ENCODE results near the gene SENP5. TPM values are rescaled to one million over a fixed set of nuclear protein-coding genes. Genes with fewer than 3 reads are reported as not detected.

The SENP5 gene
- total RNA-seq, 1 experiment from 2014 or later, result 18.8 TPM

DNA sequence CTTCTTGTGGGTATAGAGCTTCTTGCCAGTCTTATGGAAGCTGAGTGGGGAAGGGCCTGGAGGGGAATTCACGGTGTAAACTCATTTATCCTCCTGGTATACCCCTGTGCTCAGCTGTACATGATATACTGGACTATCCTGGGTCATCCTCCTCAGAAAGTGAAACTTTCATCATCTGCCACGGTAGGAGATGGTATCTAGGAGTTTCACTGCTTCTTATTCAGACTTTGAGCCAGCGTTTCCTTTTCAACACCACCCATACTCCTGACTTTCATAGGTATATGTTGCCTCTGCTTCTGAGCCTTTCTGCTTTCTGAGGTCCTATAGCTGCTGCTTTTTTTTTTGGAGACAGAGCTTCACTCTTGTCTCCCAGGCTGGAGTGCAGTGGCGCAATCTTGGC, 15.6 kb downstream of the SENP5 start:
- no peak for DNase-seq (ENCODE audit: low spot score)

DNA sequence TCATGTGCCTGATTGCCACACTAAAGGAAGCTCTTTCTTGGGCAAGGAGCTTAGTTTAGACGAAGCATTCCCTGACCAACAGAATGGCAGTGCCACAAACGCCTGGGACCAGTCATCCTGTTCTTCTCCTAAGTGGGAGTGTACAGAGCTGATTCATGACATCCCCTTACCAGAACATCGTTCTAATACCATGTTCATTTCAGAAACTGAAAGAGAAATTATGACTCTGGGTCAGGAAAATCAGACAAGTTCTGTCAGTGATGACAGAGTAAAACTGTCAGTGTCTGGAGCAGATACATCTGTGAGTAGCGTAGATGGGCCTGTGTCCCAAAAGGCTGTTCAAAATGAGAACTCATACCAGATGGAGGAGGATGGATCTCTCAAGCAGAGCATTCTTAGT, 18.4 kb downstream of the SENP5 start:
- no peak for DNase-seq (ENCODE audit: low spot score)

DNA sequence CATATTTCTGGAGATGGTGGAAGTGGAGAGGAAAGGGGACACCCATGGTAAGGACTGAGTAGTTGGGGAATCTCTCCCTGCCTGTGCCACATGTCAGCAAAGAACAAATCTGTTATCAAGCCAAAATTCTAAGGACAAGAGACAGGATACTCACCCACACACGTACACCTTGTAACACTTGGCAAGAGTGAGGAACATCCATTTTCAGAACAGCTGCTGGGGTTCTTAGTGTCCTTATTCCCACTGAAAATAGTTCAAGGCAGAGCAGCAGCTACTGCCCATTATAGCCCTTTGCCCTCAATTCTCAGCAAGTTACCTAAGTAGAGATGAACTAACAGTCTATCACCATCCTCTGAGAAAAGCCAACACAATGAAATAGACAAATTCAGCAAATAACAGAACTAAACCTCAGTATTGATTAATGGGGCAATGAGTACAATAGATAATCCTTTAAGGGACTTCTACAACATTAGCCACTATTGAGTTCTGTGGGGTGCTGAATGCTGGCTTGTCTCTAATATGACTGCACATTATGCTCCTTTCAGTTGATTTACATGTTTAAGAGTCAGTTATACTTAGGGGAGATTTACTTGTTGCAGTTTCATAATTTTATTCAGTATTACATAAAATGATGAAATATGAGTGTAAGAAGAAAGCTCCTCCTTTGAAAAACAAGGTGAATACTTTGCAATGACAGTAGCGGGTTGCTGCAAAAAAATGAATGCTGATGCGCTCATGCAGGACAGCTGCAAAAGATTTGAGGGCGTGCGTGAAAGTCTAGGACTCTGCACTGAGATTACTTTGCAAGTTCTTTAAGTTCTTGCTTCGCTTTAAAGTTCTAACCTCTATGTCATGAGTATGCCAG, 22.4 kb downstream of the SENP5 start:
- DNase-seq (ENCODE audit: low spot score), result no peak

DNA sequence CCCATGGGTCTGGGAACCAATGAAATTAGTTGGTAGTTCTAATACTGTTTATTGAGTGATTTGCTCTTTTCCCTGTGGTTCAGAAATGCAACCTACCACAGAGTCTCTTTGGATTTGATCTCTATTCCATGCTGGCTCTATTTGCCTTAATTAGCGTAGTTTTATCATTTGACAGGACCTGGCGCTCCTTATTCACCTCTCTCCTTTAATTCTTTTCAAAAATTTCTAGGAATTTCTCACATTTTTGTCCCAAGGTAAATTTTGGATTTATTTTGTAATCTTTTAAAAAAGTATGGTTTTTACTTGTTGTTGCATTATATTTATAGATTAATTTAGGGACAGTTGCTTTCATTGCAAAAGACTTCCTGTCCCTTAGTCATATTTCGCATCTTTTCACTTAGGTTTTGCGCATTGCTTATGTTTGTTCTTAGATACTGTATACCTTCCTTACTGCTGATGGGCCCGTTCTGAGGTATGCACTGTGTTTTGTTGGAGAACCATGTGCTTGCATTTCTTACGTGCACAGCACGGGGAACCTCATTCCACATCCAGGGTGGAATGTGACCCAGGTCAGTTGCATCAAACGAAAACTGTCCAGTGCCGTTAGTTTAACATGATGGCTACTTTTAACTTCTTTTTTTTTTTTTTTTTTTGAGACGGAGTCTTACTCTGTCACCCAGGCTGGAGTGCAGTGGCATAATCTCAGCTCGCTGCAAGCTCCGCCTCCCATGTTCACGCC, 27.0 kb downstream of the SENP5 start:
- no peak for DNase-seq (ENCODE audit: low spot score)

DNA sequence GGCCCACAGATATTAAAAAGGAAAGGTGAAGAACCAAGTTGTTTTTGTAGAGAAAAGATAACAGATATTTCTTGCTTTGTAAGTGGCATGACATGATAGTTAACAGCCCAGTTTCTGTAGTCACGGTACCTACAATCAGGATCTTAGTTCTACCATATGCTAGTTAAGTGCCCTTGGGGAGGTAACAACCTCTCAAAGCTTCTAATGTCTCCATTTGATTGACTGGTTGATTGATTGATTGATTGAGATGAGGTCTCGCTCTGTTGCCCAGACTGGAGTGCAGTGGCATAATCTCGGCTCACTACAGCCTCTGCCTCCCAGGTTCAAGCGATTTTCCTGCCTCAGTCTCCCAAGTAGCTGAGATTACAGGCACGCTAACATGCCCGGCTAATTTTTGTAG, 28.5 kb downstream of the SENP5 start:
- DNase-seq (ENCODE audit: low spot score), result no peak

DNA sequence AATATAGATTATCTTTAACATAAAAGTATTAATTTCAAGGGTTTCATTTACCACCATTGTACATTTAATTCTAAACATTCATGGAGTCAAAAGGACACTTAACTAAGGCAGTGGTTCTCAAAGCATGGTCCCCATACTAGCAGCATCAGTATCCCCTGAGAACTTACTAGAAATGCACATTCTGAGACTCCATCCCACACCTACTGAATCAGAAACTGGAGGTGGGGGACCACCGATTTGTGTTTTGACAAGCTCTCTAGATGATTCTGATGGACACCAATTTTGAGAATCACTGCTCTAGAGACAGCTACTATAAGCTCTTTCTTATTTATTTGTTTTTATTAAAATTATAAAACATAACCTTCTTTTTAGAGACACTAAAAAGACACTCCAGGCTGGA, 34.0 kb downstream of the SENP5 start:
- DNase-seq (ENCODE audit: low spot score), result no peak

DNA sequence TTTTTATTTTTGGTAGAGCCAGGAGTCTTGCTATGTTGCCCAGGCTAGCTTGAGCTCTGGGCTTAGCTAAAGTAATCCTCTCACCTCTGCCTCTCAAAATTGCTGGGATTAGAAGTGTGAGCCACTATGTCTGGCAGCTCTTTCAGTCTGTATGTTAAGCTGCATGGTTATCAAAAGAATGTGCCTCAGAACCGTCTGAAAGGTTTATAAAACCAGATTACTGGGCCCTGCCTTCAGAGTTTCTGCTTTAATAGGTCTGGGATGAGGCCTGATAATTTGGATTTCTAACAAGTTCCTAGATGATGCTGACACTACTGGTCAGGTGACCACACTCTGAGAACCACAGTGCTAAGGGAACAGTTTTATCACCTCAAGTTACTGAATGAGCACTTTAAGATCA, 34.6 kb downstream of the SENP5 start:
- no peak for DNase-seq (ENCODE audit: low spot score)

DNA sequence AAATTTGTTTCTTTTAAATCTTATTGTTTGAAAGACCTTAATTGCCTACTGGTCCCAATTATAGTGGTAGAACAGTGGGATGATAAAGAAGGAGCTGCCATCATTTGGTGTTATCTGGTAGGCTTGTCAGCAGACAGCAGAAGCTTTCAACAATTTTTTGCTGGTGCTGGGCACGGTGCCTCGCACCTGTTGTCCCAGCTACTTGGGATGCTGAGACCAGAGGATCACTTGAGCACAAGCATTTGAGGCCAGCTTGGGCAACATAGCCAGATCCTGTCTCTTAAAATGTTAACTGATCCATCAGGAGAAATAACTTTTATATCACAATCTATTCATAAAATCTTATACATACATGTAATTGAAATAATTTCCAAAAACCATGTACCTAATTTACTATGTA, 36.0 kb downstream of the SENP5 start:
- DNase-seq (ENCODE audit: low spot score), result no peak

DNA sequence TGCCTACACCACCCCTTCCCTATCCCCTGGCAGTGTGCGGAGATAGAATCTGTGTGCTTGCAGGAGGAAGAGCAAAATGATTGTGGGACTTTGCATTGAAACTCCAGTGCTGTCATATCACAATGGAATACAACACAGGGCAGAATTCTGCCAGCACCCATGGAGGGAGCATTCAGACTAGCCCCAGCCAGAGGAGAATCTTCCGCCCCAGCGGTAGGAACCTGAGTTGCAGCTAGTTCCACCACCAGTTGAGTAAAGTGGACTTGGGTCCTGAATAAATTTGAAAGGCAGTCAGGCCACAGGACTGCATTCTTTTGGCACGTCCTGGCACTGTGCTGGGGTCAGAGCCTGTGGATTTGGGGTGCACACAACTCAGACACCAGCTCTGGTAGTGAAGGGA, 47.1 kb downstream of the SENP5 start:
- DNase-seq (ENCODE audit: low spot score), result no peak

DNA sequence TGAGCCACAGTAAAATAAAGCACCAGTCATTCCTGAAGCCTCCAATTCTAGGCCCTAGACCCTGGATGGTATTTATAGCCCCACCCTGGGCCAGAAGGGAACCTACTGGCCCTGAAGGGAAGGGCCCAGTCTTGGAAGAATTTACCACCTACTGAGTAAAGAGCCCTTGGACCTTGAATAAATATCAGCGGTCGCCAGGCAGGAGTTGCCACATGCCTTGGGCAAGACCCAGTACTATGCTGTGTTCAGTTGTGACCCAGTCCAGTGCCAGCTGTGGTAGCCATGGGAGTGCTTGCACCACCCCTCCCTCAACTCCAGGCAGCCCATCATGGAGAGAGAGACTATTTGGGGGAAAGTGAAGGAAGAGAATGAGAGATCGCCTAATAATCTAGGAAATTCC, 47.7 kb downstream of the SENP5 start:
- no peak for DNase-seq (ENCODE audit: low spot score)

DNA sequence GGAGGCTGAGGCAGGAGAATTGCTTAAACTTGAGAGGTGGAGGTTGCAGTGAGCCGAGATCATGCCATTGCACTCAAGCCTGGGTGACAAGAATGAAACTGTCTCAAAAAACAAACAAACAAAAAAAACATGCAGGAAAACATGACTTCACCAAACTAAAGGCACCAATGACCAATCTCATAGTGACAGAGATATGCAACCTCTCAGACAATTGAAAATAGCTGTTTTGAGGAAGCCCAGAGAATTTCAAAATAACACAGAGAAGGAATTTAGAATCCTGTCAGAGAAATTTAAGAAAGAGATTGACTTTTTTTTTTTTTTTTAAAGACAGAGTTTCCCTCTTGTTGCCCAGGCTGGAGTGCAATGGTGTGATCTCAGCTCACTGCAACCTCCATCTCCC, 48.5 kb downstream of the SENP5 start:
- no peak for DNase-seq (ENCODE audit: low spot score)

DNA sequence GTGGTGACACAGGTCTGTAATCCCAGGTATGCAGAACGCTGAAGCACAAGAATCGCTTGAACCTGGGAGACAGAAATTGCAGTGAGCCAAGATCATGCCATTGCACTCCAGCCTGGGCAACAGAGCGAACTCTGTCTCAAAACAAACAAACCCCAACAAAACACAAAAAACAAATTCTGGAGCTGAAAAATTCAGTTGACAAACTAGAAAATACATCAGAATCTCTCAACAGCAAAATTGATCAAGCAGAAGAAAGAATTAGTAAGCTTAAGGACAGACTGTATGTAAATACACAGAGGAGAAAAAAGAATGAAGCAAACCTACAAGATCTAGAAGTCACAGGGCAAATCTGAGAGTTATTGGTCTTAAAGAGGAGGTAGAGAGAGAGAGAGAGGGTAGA, 49.3 kb downstream of the SENP5 start:
- DNase-seq (ENCODE audit: low spot score), result no peak

DNA sequence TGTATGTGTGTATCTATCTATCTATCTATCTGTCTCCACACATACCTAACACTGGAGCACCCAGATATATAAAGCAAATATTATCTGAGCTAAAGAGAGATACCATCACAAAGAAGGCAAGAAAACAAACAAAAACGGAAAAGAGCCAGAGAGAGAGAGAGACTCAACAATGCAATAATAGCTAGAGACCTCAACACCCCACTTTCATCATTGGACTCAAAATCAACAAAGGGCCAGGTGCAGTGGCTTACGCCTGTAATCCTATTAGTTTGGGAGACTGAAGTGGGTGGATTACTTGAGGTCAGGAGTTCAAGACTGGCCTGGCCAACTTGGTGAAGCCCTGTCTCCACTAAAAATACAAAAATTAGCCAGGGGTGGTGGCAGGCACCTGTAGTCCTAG, 51.2 kb downstream of the SENP5 start:
- no peak for DNase-seq (ENCODE audit: low spot score)

DNA sequence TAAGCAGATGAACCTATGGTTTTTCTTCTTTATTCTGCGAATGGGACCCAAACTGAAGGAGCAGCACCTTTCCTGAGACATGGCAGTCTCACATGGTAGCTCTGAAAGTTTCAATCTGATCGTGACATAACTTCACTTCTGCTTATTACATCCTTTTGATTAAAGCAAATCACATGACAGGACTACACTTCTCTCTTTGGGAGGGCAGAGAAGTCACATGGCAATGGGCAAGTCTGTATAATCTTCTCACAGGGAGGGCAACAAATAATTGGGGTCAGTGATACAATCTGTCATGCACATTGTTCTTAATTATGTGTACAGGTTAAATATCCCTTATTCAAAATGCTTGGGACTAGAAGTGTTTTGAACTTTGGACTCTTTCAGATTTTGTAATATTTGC, 53.0 kb downstream of the SENP5 start:
- no peak for DNase-seq (ENCODE audit: low spot score)

DNA sequence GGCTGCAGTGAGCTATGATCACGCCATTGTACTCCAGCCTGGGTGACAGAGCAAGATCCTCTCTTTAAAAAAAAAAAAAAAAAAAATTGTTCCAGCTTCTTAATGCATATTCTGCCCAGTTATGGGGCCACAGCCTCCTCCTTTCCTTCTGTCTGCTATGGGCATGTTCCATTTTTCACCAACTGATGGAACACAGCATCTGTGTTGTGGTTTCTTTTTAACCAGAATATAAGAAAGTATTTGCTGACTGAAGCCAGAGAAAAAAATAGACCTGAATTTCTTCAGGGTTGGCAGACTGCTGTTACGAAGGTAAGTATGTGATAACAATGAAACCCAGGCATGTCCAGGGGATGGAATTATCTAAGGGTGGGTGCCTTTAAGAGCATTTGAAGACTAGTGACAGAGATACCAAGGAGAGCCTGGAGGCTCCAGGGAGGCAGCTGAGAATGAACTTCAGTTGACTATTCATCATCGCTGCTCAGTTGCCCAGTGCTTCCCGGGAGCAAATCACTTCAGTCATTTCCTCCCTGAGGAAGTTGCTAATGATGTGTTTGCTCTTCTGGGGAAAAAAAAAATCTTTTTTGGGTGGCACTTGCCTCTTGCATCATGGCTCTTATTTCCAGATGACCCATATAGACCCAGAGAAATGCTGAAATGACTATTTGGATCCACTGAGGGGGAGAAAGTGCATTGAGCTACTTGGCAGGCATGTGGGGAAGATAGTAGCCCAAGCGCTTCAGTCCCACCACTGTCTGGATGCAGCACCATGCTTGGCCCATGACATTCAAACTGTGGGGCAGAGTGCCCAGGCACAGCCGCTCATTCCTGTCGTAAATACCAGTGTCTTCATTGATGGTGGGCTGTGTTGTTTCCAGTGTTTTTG, 60.1 kb downstream of the SENP5 start:
- no peak for DNase-seq (ENCODE audit: low spot score)

DNA sequence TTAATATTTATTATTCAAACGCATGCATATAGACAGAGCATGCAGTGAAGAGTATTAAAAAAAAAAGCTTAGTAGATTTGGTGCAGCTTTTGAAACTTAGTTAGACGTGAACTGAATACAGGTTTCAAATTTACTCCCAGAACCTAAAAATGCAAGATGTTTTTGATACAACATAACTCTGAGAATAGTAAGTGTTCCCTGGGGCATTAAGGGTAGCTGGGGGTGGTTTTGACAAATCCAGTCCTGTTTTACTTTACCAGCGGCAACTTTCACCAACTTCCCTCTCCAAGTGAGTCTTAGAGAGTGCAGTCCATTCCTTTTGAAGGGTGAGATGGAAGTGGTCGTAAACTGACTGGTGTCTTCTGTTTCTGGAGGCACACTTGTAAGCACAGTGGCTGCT, 63.4 kb downstream of the SENP5 start:
- no peak for DNase-seq (ENCODE audit: low spot score)

DNA sequence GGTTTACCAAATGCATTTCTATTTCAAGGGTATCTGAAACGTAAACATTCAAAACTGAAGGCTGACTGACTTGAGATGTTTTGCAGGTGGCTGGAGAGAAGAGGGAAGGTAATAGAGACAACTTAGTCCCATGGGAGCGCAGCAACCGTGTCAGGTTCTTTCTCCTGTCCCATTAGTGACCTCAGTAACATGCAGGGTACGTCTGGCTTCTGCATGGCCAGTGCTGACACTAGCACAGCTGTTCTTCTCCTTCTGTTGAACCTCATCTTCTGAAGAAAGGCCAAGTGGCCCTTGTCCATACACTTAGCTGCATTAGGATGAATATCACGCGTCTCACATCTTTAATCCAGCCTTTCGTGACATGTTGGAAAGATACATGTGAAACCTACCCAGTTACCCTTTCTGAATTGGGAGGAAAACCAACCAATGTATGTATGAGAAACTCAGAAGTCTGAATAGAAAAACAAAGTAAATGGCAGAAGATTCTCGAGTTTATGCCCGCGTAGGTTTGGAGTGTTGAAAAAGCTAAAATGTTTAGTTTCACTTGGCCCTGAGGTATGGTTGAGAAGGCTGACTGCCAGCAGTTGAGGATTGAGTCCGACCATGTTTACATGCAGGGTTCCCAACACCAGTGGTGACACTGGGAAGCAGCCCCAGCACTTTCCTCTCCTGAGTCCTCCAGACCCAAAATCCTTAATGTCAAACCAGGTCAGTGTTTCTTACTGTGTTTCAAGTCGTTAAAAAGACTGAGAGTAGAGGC, 64.3 kb downstream of the SENP5 start:
- DNase-seq (ENCODE audit: low spot score), result no peak

DNA sequence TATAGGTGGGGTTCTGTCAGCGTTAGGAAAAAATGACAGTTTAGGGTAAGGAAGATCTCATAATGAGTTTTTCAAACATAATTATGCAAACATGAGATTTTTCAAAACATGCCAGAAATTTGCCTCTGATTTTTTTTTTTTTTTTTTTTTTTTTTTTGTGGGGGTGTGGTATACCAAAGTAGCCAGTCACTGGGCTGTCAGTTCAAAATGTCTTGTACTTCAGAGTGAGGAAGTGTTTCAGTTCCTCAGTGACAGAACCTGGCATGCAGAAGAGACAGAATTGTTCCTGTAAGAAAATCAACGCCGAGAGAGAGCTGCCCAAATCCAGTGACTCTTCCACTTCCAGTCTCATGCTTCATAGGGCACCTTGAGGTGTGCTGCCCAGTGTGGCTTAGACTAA, 64.9 kb downstream of the SENP5 start:
- DNase-seq (ENCODE audit: low spot score), result no peak

DNA sequence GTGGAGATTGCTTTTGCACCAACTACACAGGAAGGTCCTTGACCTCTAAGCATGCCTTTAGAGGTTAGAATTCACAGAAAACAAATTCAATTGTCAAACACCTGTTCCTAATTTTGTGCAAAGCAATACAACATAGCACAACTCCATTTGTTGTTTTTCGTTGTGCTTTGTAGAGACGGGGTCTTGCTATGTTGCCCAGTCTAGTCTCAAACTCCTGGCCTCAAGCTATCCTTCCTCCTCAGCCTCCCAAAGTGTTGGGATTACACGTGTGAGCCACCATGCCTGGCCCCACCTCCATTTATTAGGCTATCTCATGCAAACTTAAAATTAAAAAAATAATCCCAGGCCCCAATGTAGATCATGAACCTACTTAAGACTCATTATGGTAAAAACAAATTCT, 68.6 kb downstream of the SENP5 start:
- no peak for DNase-seq (ENCODE audit: low spot score)

DNA sequence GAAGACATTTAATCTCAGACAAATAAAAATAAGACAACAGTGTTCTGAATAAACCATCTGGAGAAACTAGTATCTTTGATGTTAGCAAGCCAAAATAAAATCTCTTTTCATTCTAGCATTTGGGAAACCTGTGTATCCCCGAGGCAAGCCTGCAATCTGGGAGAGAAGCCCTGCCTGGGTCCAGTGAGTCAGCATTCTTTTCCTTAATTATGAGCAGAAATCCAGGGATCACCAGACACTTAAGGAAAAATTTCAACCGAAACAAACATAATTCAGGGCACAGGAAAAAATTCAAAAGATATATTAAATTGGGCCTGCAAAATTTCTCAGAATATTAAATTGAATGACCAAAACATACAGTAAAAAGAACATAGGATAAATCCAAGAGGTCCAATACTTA, 70.4 kb downstream of the SENP5 start:
- no peak for DNase-seq (ENCODE audit: low spot score)

DNA sequence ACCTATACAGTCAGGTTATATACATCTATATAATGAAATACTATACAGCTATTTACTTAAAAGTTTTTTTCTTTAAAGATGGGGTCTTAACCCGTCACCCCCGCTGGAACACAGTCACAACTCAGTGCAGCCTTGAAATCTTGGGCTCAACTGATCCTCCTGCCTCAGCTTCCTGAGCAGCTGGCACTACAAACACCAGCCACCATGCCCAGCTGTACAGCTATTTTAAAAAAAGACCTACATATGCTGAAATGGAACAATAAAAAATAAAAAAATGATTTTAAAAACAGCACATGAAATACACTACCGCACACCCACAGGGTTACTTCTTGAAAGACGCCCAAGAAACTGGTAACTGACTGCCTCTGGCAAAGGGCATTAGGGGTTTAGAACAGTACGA, 70.9 kb downstream of the SENP5 start:
- no peak for DNase-seq (ENCODE audit: low spot score)

Measured in HT-29 (cell line).